HEK293 (cell line): ENCODE results near the gene SLC30A4.
A peak's percentile ranks its signal among the peaks of the same experiment; 100 is the strongest.

Experiments used
- CTCF ChIA-PET: fragments of 350-600 bp; formaldehyde crosslinking; extraction: SDS; loops from one replicate; lab custom pipeline; 2021; ENCODE audit warnings: antibody characterized with exemption; lab: Yijun Ruan, JAX
- POLR2A ChIA-PET: fragments of 300-600 bp; formaldehyde crosslinking; extraction: SDS; loops from one replicate; lab custom pipeline; 2020; ENCODE audit warnings: antibody characterized with exemption, inconsistent platforms; lab: Yijun Ruan, JAX
- H3K27ac ChIP-seq: fragments of 200-500 bp; sonication (Bioruptor generic); 2 replicates; pipeline ENCODE4 v1.5.1; 2014; ENCODE audit warnings: low read depth, low read length, control low read depth, inconsistent platforms; ENCODE audit errors: extremely low read depth
- H3K36me3 ChIP-seq, 2 experiments: fragments of 200-500 bp in 1 of 2; sonication (Bioruptor generic) in 1 of 2; 1 replicate in 1 of 2; 2 replicates in 1 of 2; pipeline ENCODE4 v1.5.1; 2014 to 2017; ENCODE audit warnings: inconsistent platforms in 2 of 2, low read length in 2 of 2; ENCODE audit not compliant: control insufficient read depth in 2 of 2, insufficient read depth in 1 of 2
- H3K4me1 ChIP-seq: fragments of 200-500 bp; sonication (Bioruptor generic); 2 replicates; pipeline ENCODE4 v1.5.1; 2014; ENCODE audit warnings: mild to moderate bottlenecking, low read length, inconsistent platforms; ENCODE audit not compliant: control insufficient read depth, insufficient read depth
- H3K4me3 ChIP-seq: 2 replicates; pipeline ENCODE4 v1.5.1; 2011; ENCODE audit warnings: low read depth, mild to moderate bottlenecking, control low read depth, low read length, moderate library complexity
- H3K9me3 ChIP-seq: fragments of 200-500 bp; sonication (Bioruptor generic); 2 replicates; pipeline ENCODE4 v1.5.1; 2014; ENCODE audit warnings: low read depth, low read length, inconsistent platforms; ENCODE audit not compliant: control insufficient read depth, insufficient read depth
- BCL6B ChIP-seq: fragments of 450-650 bp; formaldehyde crosslinking; IDR thresholded peaks from 2 replicates; pipeline ENCODE4 v1.5.1; 2017; ENCODE audit warnings: missing biosample characterization, missing genetic modification characterization
- OVOL3 ChIP-seq: fragments of 450-650 bp; formaldehyde crosslinking; IDR thresholded peaks from 2 replicates; pipeline ENCODE4 v1.5.1; 2016; ENCODE audit warnings: missing biosample characterization, missing genetic modification characterization
- SCRT2 ChIP-seq: fragments of 450-650 bp; formaldehyde crosslinking; IDR thresholded peaks from 2 replicates; pipeline ENCODE4 v1.5.1; 2016; ENCODE audit warnings: missing biosample characterization, missing genetic modification characterization
- SP2 ChIP-seq: fragments of 450-650 bp; formaldehyde crosslinking; IDR thresholded peaks from 2 replicates; pipeline ENCODE4 v1.5.1; 2016; ENCODE audit warnings: missing biosample characterization, missing genetic modification characterization
- SP7 ChIP-seq: fragments of 450-650 bp; formaldehyde crosslinking; IDR thresholded peaks from 2 replicates; pipeline ENCODE4 v1.5.1; 2016; ENCODE audit warnings: missing biosample characterization, missing genetic modification characterization
- YY2 ChIP-seq: fragments of 450-650 bp; formaldehyde crosslinking; IDR thresholded peaks from 2 replicates; pipeline ENCODE4 v1.5.1; 2016; ENCODE audit warnings: missing biosample characterization, missing genetic modification characterization
- ZBTB6 ChIP-seq: fragments of 450-650 bp; formaldehyde crosslinking; IDR thresholded peaks from 2 replicates; pipeline ENCODE4 v1.5.1; 2017; ENCODE audit warnings: missing biosample characterization, missing genetic modification characterization
- ZNF114 ChIP-seq: fragments of 450-650 bp; formaldehyde crosslinking; IDR thresholded peaks from 2 replicates; pipeline ENCODE4 v1.5.0; 2017; ENCODE audit warnings: missing biosample characterization, missing genetic modification characterization
- ZNF146 ChIP-seq: fragments of 450-650 bp; formaldehyde crosslinking; IDR thresholded peaks from 2 replicates; pipeline ENCODE4 v1.5.1; 2016; ENCODE audit warnings: missing biosample characterization, missing genetic modification characterization
- ZNF148 ChIP-seq: fragments of 450-650 bp; formaldehyde crosslinking; IDR thresholded peaks from 2 replicates; pipeline ENCODE4 v1.5.0; 2017; ENCODE audit warnings: missing biosample characterization, missing genetic modification characterization, borderline replicate concordance
- ZNF174 ChIP-seq: fragments of 450-650 bp; formaldehyde crosslinking; IDR thresholded peaks from 2 replicates; pipeline ENCODE4 v1.5.0; 2017; ENCODE audit warnings: missing biosample characterization, mild to moderate bottlenecking, missing genetic modification characterization
- ZNF302 ChIP-seq: fragments of 450-650 bp; formaldehyde crosslinking; IDR thresholded peaks from 2 replicates; pipeline ENCODE4 v1.5.1; 2016; ENCODE audit warnings: missing biosample characterization, missing genetic modification characterization, low read depth
- ZNF354C ChIP-seq: fragments of 450-650 bp; formaldehyde crosslinking; IDR thresholded peaks from 2 replicates; pipeline ENCODE4 v1.5.1; 2016; ENCODE audit warnings: missing biosample characterization, missing genetic modification characterization, low read depth, borderline replicate concordance
- ZNF426 ChIP-seq: fragments of 450-650 bp; formaldehyde crosslinking; IDR thresholded peaks from 2 replicates; pipeline ENCODE4 v1.5.1; 2017; ENCODE audit warnings: missing biosample characterization, missing genetic modification characterization, mild to moderate bottlenecking, inconsistent platforms, moderate library complexity
- ZNF473 ChIP-seq: fragments of 450-650 bp; formaldehyde crosslinking; IDR thresholded peaks from 2 replicates; pipeline ENCODE4 v1.5.1; 2017; ENCODE audit warnings: missing biosample characterization, missing genetic modification characterization
- ZNF514 ChIP-seq: fragments of 450-650 bp; formaldehyde crosslinking; IDR thresholded peaks from 2 replicates; pipeline ENCODE4 v1.5.1; 2016; ENCODE audit warnings: missing biosample characterization, missing genetic modification characterization
- ZNF571 ChIP-seq: fragments of 450-650 bp; formaldehyde crosslinking; IDR thresholded peaks from 2 replicates; pipeline ENCODE4 v1.5.0; 2017; ENCODE audit warnings: missing biosample characterization, missing genetic modification characterization
- ZNF610 ChIP-seq: fragments of 450-650 bp; formaldehyde crosslinking; IDR thresholded peaks from 2 replicates; pipeline ENCODE4 v1.5.1; 2016; ENCODE audit warnings: missing biosample characterization, missing genetic modification characterization, borderline replicate concordance
- ZNF645 ChIP-seq: fragments of 450-650 bp; formaldehyde crosslinking; IDR thresholded peaks from 2 replicates; pipeline ENCODE4; 2016; ENCODE audit warnings: missing biosample characterization, missing genetic modification characterization
- ZNF660 ChIP-seq: fragments of 450-650 bp; IDR thresholded peaks from 2 replicates; pipeline ENCODE4 v1.5.1; 2018; ENCODE audit warnings: missing biosample characterization, mild to moderate bottlenecking, missing genetic modification characterization
- ZNF664 ChIP-seq: fragments of 450-650 bp; formaldehyde crosslinking; IDR thresholded peaks from 2 replicates; pipeline ENCODE4 v1.5.1; 2016; ENCODE audit warnings: missing biosample characterization, missing genetic modification characterization
- ZXDB ChIP-seq: fragments of 450-650 bp; formaldehyde crosslinking; IDR thresholded peaks from 2 replicates; pipeline ENCODE4 v1.5.1; 2016; ENCODE audit warnings: missing biosample characterization, missing genetic modification characterization

Gene SLC30A4

GRCh38 chr15:45546789-45547188 is 24.2 kb upstream of the SLC30A4 start:
- Histone ChIP-seq H3K4me1 (no peaks in the 10 kb centered on the region), H3K9me3 (no peaks in the 10 kb centered on the region), H3K27ac (no peak overlapping the region), H3K4me3 (no peak overlapping the region), H3K36me3 (no peaks in the 10 kb centered on the region)
- ChIA-PET CTCF (no interaction called here), POLR2A (no interaction called here)
- no peak for TF ChIP-seq BCL6B (tag by site-specific recombination)
- no peak for TF ChIP-seq ZNF114 (tag by site-specific recombination)
- no peak for TF ChIP-seq ZNF354C (tag by site-specific recombination)
- no peak for TF ChIP-seq ZNF664
- no peak for TF ChIP-seq ZBTB6
- TF ChIP-seq ZNF148 (tag by site-specific recombination): no peak
- TF ChIP-seq SCRT2: no peak
- TF ChIP-seq ZNF571 (tag by site-specific recombination): no peak
- TF ChIP-seq ZXDB: no peak
- TF ChIP-seq SP2 (tag by site-specific recombination): no peak
- TF ChIP-seq ZNF610 (tag by site-specific recombination): no peak
- no peak for TF ChIP-seq ZNF645 (tag by site-specific recombination)
- no peak for TF ChIP-seq ZNF514
- TF ChIP-seq SP7 (tag by site-specific recombination): no peak
- no peak for TF ChIP-seq ZNF473 (tag by site-specific recombination)
- TF ChIP-seq ZNF174 (tag by site-specific recombination): no peak
- no peak for TF ChIP-seq YY2 (tag by site-specific recombination)
- TF ChIP-seq ZNF426: no peak
- TF ChIP-seq ZNF660: no peak
- TF ChIP-seq ZNF302: no peak

GRCh38 chr15:45544266-45545023 is 21.9 kb upstream of the SLC30A4 start:
- ChIA-PET CTCF (no interaction called here), POLR2A (no interaction called here)
- H3K36me3 ChIP-seq: no peaks in the 10 kb centered on the region
- TF ChIP-seq OVOL3 (tag by site-specific recombination) (no peak), ZNF146 (tag by site-specific recombination) (peak; percentile 64; the same call in 1 of the 2 replicates)
- H3K4me3 ChIP-seq: no peak overlapping the region
- no peak overlapping the region for H3K27ac ChIP-seq
- no peaks in the 10 kb centered on the region for H3K9me3 ChIP-seq
- no peaks in the 10 kb centered on the region for H3K4me1 ChIP-seq
